ENCODE data around the gene TULP4. TPM values are rescaled to one million over a fixed set of nuclear protein-coding genes. Genes with fewer than 3 reads are reported as not detected.

Gene TULP4
- total and polyA plus RNA-seq, 2 of the 8 experiments (the other 6 are each of a cell fraction or from before 2014, with no cell fraction given): 7.7 to 51.6 TPM

GRCh38 chr6:158481690-158482473 lies 169.6 kb downstream of the TULP4 start:
- FAIRE-seq: no peak
- WGBS, 2 experiments (ENCODE audit: extremely low coverage in 1 of 2, insufficient coverage in 1 of 2, insufficient read length in 1 of 2, insufficient replicate concordance in 2 of 2, low coverage in 1 of 2, low lambda C conversion rate in 2 of 2, missing lambda C conversion rate in 1 of 2): 90% methylated on average over 12 of the region's 12 CpGs; no CpG with 5 or more reads in 1 of the 2 experiments

More at GRCh38 chr6:158481690-158482473, 169.6 kb downstream of the TULP4 start:
- ChIA-PET POLR2A (ENCODE audit: partially characterized antibody) (interaction anchor here (1.3 to 1.4 kb wide), 3 partner anchors 12 to 18 kb away, joined by 3 to 5 read pairs (median 4); no protein-coding TSS in a partner anchor), CTCF (ENCODE audit: partially characterized antibody) (interaction anchor here (1.0 to 3.4 kb wide), 9 partner anchors 8 to 123 kb away, joined by 3 to 10 read pairs (median 4); no protein-coding TSS in a partner anchor)
- TF ChIP-seq ZNF274 (IDR thresholded peaks at IDR 0.05; ENCODE audit: borderline replicate concordance, extremely low read depth, low read length) (no peak), TCF12 (IDR thresholded peaks at IDR 0.05; ENCODE audit: low read depth, low read length) (no peak), USF2 (IDR thresholded peaks at IDR 0.05; ENCODE audit: low read length) (no peak), CHD1 (IDR thresholded peaks at IDR 0.05; ENCODE audit: low read depth, low read length) (no peak), SP4 (IDR thresholded peaks at IDR 0.05; ENCODE audit: low read length) (no peak)
- no peak overlapping the region for H2BK5ac ChIP-seq (ENCODE audit: low read depth, low read length)
- H3K14ac ChIP-seq (ENCODE audit: insufficient read length): no peak overlapping the region
- no peaks in the 10 kb centered on the region for H3K4me1 ChIP-seq (replicated peaks in 1 of 4; ENCODE audit: control insufficient read depth in 3 of 4, insufficient read depth in 4 of 4, low read length in 3 of 4)
- H2AFZ ChIP-seq (ENCODE audit: low read length): no peak overlapping the region
- H3K79me1 ChIP-seq (ENCODE audit: low read depth, low read length): no peaks in the 10 kb centered on the region
- no peak overlapping the region for H3K9ac ChIP-seq (replicated peaks in 1 of 4; ENCODE audit: extremely low read depth in 1 of 4, low read depth in 3 of 4, low read length in 3 of 4)
- H3K18ac ChIP-seq (ENCODE audit: extremely low read depth, low read length): no peak overlapping the region
- H3K27me3 ChIP-seq (replicated peaks in 1 of 4; ENCODE audit: control insufficient read depth in 3 of 4, extremely low read depth in 1 of 4, insufficient read depth in 3 of 4, low read length in 3 of 4): no peaks in the 10 kb centered on the region
- H4K91ac ChIP-seq (replicated peaks; ENCODE audit: insufficient read length, low read length): no peak overlapping the region
- no peak overlapping the region for H2BK15ac ChIP-seq (ENCODE audit: low read length)
- H3K23me2 ChIP-seq (ENCODE audit: low read depth, low read length): no peaks in the 10 kb centered on the region
- H4K20me1 ChIP-seq (replicated peaks in 1 of 2; ENCODE audit: control insufficient read depth in 1 of 2, insufficient read depth in 2 of 2, low read length in 2 of 2): no peaks in the 10 kb centered on the region
- DNase-seq (ENCODE audit: low read depth in 1 of 2, low spot score in 2 of 2): no peak
- H4K8ac ChIP-seq (ENCODE audit: extremely low read depth, insufficient read depth, low read length): no peak overlapping the region
- H2AK5ac ChIP-seq (ENCODE audit: low read depth, low read length): no peak overlapping the region
- H2BK120ac ChIP-seq (replicated peaks; ENCODE audit: low read depth, low read length): no peak overlapping the region
- H3K4me2 ChIP-seq (ENCODE audit: insufficient read depth in 1 of 2, low read depth in 2 of 2, low read length in 2 of 2): no peak overlapping the region
- peaks cover 0 to 12% (median 2%) of the 10 kb centered on the region in 4 experiments; a peak in 4 of 8 replicates for H3K36me3 ChIP-seq (ENCODE audit: control insufficient read depth in 2 of 4, insufficient read depth in 4 of 4, low read length in 3 of 4)
- no peak overlapping the region for H3K4me3 ChIP-seq (ENCODE audit: extremely low read depth in 1 of 4, insufficient read depth in 2 of 4, low read depth in 3 of 4, low read length in 4 of 4)
- no peak overlapping the region for H2BK12ac ChIP-seq (ENCODE audit: low read depth, low read length)
- H2BK20ac ChIP-seq (ENCODE audit: low read length): no peak overlapping the region
- H3K23ac ChIP-seq (ENCODE audit: insufficient read length): no peak overlapping the region
- no peaks in the 10 kb centered on the region for H3K79me2 ChIP-seq (ENCODE audit: control insufficient read depth in 1 of 2, insufficient read depth in 2 of 2, low read length in 2 of 2)
- H3K56ac ChIP-seq (replicated peaks; ENCODE audit: insufficient read length, low read depth, low read length): no peak overlapping the region
- no peaks in the 10 kb centered on the region for H3K9me3 ChIP-seq (ENCODE audit: insufficient read depth in 2 of 2, low read depth in 1 of 2, low read length in 1 of 2)
- no peak overlapping the region; the same call in 1 of the 2 replicates for H3K27ac ChIP-seq (ENCODE audit: low read depth, low read length)
- no peak overlapping the region for H4K5ac ChIP-seq (ENCODE audit: insufficient read length, low read depth, low read length)
- H3K4ac ChIP-seq (replicated peaks; ENCODE audit: insufficient read length, low read depth, low read length): no peak overlapping the region
